Raji (cell line): ENCODE data around the gene DNAJC13.

Experiments
- POLR2A ChIP-seq: IDR thresholded peaks from 2 replicates; pipeline ENCODE4 v1.6.1; 2011; ENCODE audit warnings: low read depth, low read length, control low read depth; ENCODE audit not compliant: insufficient read depth

DNAJC13 gene

DNA sequence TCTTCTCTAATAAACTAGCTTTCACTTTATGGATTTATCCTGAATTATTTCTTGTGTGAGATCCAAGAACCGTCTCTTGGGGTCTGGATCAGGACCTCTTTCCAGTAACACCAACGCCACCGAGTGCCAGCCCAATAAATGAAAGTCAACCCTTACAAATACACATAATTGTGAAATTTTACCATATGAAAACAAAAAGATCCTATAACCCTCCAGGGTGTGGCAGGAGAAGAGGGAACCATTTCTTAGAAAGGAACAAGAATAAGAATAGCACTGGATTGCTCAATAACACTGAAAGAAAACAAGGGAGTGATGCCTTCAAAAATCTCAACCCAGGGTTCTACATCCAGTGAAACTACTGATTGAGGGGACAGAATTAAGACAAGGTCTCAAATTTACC, 128.2 kb downstream of the DNAJC13 start:
- no peak for TF ChIP-seq POLR2A

DNA sequence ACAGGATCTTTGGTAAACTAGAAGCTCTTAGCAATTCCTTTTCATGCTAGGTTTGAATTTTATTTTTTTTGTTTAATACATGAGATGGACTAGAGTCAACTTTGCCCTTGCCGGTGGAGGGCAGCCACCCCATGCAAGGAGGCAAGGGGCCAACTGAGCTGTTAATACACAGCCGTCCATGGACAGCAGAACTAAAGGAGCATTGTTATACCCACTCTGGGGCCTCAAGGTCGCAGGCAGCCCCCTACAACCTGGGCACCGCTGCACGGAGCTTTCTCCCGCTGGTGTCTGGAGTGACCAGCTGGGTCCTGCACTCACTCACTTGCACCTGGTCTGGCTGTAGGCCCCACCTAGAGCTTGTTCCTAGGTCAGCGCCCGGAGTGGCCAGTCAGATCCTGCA, 131.9 kb downstream of the DNAJC13 start:
- no peak for TF ChIP-seq POLR2A

DNA sequence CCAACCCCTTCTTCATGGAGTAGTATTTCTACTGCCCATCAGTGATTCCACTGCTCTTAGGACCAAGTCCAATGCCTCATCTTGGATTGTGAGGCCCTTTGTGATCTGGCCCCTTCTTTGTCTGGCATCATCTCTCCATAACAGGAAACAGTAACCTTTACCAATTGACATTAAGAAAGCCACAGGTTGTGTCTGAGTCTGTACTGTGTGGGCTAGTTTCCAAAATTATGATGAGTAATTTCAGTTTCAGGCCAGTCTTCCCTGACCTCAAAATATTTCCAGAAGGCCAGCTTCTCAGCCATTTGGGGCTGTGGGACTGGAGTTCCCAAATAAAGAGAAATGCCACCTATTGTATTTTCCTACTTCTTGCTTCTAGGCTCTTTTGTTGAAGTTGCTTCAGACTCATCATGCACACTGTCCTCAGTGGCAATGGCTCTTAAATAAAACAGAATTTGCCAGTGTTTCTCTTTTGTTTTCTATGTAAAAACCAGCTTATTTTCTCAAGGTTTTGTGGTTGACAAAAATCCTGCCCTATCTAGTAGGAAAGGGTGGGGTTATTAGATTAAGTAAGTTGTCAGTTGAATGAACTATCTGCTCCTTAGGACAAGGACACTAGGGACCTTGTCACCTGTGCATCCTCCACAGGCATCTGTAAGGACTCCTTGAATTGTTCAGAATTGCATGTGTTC, 132.7 kb downstream of the DNAJC13 start:
- no peak for TF ChIP-seq POLR2A

DNA sequence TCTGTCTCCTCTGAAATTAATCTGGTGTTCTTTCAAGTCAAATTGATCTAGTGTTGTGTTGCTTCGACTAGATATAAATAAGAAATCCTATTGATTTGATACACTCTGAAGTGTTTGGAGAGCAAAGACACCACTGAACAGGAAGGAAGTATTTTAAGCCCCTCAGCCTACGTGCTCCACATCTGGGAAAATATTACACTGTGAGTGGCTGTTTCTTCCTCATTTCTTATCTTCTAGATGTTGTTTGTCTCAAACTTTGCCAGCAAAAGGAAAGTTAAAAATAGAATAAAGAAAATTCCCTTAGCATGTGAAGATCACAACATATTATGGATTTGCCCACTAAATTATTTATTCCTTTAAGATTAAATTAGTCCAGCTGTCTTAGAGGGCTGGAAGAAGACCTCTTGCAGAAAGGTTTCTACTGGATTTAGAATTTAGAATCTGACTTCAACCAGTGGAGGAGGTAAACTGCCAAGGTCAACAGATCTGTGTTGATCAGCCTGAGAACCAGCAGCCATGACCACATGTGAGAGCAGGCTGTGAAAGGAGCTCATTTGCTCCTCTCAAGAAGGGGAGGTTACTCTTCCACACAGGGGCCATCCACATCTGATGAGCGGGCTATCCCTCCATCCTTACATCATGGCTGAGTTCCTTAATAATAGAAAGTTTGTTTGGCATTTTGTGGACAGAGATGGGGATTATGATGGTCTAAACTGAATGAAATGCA, 133.4 kb downstream of the DNAJC13 start:
- no peak for TF ChIP-seq POLR2A

DNA sequence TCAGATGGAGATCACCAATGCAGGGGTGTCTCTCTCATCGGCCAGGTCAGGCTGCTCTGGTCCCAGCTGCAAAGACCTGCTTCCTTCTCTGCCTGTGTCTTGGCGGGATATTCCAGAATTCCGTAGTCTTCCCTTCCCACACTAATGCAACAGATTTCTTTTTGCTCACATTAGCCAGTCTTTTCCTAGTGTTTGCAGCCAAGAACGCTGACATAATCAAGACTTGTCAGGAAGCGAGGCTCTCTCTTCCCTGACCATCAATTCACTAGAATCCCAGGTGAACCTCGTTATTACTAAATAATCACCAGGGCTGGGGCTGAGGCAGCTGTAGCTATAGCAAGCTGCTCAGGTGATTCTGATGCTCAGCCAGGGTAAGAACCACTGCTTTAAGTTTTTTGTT, 136.5 kb downstream of the DNAJC13 start:
- no peak for TF ChIP-seq POLR2A

DNA sequence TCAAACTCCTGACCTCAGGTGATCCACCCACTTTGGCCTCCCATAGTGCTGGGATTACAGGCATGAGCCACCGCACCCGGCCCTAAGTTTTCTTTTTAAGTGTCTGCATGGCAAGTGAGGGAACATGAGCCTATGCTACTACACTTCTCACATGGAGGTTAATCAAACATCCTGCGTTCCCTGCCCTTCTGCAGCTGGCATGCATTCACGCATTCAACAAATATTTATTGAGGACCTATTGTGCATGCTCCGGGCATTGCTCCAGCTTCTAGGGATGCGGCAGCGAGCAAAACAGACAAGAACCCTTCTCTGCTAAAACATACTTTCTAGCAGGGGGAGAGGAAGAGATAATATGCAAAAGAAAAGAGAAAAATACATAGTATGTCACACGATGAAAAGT, 137.1 kb downstream of the DNAJC13 start:
- no peak for TF ChIP-seq POLR2A

DNA sequence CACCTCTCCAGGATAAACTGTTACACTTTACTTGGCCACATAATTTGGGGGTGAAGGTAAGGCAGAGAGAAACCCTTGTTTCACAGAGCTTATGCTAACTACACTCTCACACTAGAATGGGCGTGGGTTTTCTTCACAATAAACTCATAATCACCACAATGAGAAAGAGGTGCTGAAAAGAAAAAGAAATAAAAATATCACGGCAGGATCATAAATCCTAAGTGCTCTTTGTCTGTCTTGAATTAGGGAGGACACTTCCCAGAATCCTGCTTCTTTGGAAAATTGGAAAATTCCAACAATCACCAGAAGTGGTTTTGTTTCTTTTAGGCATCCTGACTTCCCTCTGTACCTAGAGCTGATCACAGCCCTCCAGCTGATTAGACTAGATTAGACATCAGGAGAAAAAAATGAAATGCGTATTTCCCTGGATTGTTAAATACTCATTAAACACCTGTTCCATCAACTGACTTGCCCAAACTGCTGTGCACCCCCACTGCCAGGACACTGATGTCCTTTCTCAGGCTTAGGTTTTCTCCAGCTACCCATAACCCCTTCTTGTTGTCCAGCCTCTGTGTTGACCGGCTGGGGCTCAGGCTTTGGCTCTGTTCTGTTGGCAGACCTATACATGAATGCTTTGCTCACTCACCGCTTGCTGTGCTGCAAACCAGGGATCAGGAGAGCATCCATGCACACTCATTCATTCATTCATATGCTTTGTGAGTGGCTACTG, 138.2 kb downstream of the DNAJC13 start:
- no peak for TF ChIP-seq POLR2A

DNA sequence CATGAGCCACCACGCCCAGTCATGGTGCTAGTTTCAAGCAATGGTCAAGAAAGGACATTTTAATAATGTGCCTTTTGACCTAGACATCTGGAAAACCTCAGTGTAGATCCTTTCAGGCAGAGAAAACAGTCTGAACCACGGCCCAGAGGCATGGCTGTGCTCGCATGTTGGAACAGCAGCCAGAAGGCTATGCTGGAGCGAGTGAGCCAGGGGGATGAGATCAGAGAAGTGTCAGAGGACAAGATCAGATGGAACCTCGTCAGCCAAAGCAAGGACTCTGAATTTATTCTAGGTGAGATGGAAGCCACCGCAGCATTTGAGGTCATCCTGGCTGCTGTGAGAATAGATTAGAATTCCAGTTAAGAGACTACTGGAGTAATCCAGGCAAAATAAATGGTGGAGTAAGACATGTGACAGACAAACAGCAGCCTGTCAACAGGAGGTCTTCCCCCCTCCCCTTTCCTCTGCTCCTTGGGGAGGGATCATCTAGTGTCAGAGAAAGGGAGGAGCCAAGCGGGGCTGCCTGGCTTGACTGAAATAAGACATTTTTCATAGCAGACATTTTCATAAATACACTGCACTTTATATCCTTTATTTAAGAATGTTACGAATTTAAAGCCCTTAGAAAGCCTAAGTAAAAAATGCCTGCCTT, 139.3 kb downstream of the DNAJC13 start:
- no peak for TF ChIP-seq POLR2A

DNA sequence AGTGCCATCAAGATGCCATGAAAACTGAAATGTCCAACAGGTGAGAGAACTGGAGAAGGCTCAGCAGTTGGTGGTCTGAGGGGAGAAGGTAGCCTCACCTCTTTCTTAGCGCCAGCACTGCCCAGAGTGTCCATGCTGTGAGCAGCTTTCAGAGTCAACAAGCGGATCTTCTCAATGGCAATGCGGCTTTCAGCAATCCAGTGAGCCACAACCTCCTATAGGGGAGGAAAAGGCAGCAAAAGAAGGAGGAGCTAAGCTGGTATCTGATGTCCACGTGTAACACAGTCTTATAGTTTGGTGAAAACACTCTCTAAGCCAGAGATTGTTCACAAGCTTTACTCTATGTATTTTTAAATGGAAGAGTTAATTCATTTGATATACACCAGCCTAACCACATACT, 143.7 kb downstream of the DNAJC13 start:
- TF ChIP-seq POLR2A: no peak

DNA sequence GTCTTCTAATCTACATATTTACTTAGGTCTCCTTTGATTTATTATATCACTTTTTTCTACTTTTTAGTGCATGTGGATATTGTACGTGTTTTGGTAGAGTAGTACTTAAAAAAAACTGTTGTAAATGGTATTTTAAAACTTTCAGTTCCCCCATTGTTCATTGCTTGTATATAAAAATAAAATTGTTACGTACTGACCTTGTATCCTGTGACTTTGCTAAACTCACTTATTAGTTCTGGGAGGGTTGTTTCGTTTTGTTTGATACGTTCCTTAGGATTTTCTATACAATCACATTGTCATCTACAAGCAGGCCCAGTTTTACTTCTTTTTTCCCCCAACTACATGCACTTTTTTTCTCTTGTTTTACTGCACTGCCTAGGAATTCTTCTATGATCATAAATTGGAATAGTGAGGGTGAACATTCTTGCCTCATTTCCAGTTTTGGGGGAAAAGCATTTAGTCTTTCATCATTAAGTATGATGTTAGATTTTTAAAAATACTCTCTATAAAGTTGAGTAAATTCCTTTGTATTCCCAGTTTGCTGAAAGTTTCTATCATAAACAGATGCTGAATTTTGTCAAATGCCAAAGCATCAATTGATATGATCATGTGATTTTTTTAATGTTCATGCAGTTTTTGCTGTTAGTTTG, 146.2 kb downstream of the DNAJC13 start:
- TF ChIP-seq POLR2A: no peak

DNA sequence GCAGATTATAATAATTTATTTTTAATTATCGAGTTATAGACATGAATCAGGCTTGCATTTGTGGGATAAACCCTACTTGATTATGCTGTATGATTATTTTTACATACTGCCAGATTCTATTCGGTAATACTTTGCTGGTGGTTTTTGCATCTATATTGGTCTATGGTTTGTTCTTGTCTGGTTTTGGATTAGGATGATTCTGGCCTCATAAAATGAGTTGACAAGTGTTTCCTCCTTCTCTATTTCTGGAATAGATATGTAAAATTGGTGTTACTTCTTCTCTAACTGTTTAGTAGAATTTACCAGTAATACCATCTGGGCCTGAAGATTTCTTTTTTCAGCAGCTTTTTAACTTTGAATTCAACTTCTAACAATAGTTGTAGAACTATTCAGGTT, 146.8 kb downstream of the DNAJC13 start:
- TF ChIP-seq POLR2A: no peak

DNA sequence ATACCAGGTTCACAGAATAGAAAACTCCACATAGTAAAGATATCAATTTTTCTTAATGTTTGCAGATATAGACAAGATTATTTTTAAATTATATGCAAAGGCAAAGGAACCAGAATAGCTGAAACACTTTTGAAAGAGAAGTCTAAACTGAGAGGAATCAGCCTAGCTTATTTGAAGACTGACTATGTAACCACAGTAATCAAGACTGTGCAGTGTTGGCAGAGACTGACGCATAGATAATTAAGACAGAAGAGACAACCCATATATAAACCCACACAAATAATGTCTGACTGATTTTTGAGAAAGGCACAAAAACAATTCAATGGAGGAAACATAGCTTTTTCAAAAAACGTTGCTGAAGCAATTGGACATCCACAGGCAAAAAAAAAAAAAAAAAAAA, 151.1 kb downstream of the DNAJC13 start:
- no peak for TF ChIP-seq POLR2A

DNA sequence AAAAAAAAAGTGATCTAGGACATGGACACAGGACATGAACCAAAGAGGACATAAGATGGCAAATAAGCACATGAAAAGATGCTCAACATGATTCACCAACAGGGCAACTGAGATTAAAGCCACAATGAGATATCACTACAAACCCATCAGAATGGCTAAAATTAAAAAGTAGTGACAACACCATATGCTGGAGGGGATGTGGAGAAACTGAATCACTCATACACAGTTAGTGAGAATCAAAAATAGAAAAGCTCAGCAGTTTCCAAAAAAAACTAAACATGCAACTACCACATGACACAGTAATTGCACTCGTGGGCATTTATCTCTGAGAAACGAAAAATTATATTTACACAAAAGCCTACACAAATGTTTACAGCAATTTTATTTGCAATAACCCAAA, 151.9 kb downstream of the DNAJC13 start:
- no peak for TF ChIP-seq POLR2A

DNA sequence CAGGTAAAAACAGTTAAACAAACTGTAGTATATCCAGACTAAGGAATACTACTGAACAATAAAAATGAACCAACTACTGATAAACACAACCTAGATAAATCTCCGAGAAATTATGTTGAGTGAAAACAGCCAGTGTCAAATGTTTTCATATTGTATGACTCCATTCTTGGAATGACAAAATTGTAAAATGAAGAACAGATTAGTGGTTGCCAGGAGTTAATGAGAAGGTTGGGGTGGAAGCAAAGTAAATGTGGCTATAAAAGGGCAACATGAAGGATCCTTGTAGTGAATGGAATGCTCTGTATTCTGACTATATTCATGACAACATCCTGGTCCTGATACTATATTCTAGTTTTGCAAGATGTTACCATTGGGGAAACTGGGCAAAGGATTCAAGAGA, 152.3 kb downstream of the DNAJC13 start:
- TF ChIP-seq POLR2A: no peak

DNA sequence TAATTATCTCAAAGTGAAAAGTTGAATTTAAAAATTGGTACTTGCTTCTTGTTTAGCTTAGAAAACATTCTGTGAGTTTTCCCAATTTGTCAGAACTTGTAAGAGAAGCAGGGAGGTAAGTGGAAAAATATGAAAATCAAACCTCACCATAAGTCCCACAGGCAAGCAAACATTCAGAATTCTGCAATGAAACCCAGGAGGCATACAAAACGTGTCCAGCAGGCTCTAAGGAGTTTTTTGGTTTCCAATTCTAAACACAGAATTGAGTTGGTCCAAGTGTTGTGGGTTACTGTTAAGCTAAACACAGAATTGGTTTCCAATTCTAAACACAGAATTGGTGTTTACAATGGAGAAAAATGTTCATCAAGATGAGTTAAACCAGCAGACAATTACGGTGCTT, 152.7 kb downstream of the DNAJC13 start:
- no peak for TF ChIP-seq POLR2A
